Measurements from ENCODE around the gene SPSB3. TPM values are rescaled to one million over a fixed set of nuclear protein-coding genes. Genes with fewer than 3 reads are reported as not detected.

SPSB3 gene
- polyA plus RNA-seq, 1 donor (not counting 4 experiments of a cell fraction or from before 2014, with no cell fraction given): 9.5 TPM

GRCh38 chr16:1775006-1775845 is 7.1 kb downstream of the SPSB3 start:
- H3K4me1 ChIP-seq (ENCODE audit: control insufficient read depth, extremely low read depth, insufficient read depth, low read length): peaks cover 20% of the 10 kb centered on the region
- H2AFZ ChIP-seq (ENCODE audit: control insufficient read depth, low read length): no peak overlapping the region
- dilution Hi-C loops (cut with MboI; ENCODE audit: extremely low pct_ligation_motif_present, low sequenced_read_pairs): no loop called here
- no peak overlapping the region for H3K9ac ChIP-seq (ENCODE audit: control insufficient read depth, extremely low read depth, insufficient read depth, low read length)
- DNase-seq (ENCODE audit: low read depth, low spot score) (no peak), FAIRE-seq (no peak)
- H3K4me2 ChIP-seq (ENCODE audit: control insufficient read depth, extremely low read depth, insufficient read depth, low read depth, low read length): no peak overlapping the region
- H3K9me1 ChIP-seq (ENCODE audit: control insufficient read depth, extremely low read depth, insufficient read depth, low read length): no peaks in the 10 kb centered on the region
- no peaks in the 10 kb centered on the region for H3K27me3 ChIP-seq (ENCODE audit: control insufficient read depth, extremely low read depth, insufficient read depth, low read length)
- peaks cover 3 to 15% of the 10 kb centered on the region in 2 experiments for H3K36me3 ChIP-seq (ENCODE audit: control insufficient read depth in 2 of 2, extremely low read depth in 1 of 2, insufficient read depth in 2 of 2, low read length in 2 of 2)
- H3K79me2 ChIP-seq (ENCODE audit: control insufficient read depth, insufficient read depth, low read length): peaks cover 32% of the 10 kb centered on the region
- peaks cover 2% of the 10 kb centered on the region for H4K20me1 ChIP-seq (ENCODE audit: control insufficient read depth, extremely low read depth, insufficient read depth, low read length)
- TF ChIP-seq EZH2 (IDR thresholded peaks at IDR 0.05; ENCODE audit: low read length) (no peak), CTCF (optimal IDR thresholded peaks at IDR 0.05 in 1 of 3, IDR thresholded peaks at IDR 0.05 in 1 of 3, conservative IDR thresholded peaks at IDR 0.05 in 1 of 3; ENCODE audit: extremely low read depth in 1 of 3, insufficient read depth in 2 of 3, low read length in 3 of 3) (no peak)
- no peak overlapping the region for H3K27ac ChIP-seq (ENCODE audit: control insufficient read depth, insufficient read depth, low read length)
- H3K4me3 ChIP-seq (ENCODE audit: control insufficient read depth in 2 of 3, extremely low read depth in 1 of 3, insufficient read depth in 2 of 3, low read depth in 1 of 3, low read length in 3 of 3): no peak overlapping the region
- no peaks in the 10 kb centered on the region for H3K9me3 ChIP-seq (ENCODE audit: control insufficient read depth, low read depth, low read length)

- H3K4me1 ChIP-seq (ENCODE audit: control insufficient read depth, extremely low read depth, insufficient read depth, low read length): peaks cover 22% of the 10 kb centered on the region
- H3K79me2 ChIP-seq (ENCODE audit: control insufficient read depth, insufficient read depth, low read length): peaks cover 32% of the 10 kb centered on the region
- peak overlapping the region; percentile 81 for H3K9ac ChIP-seq (ENCODE audit: control insufficient read depth, extremely low read depth, insufficient read depth, low read length)
- H3K9me3 ChIP-seq (ENCODE audit: control insufficient read depth, low read depth, low read length): no peaks in the 10 kb centered on the region
- H4K20me1 ChIP-seq (ENCODE audit: control insufficient read depth, extremely low read depth, insufficient read depth, low read length): peaks cover 2% of the 10 kb centered on the region
- H3K4me3 ChIP-seq (ENCODE audit: control insufficient read depth in 2 of 3, extremely low read depth in 1 of 3, insufficient read depth in 2 of 3, low read depth in 1 of 3, low read length in 3 of 3): peak overlapping the region; percentile 73 to 75 (median 73)
- FAIRE-seq: no peak
- H3K36me3 ChIP-seq (ENCODE audit: control insufficient read depth in 2 of 2, extremely low read depth in 1 of 2, insufficient read depth in 2 of 2, low read length in 2 of 2): peaks cover 3 to 13% of the 10 kb centered on the region in 2 experiments
- H3K27me3 ChIP-seq (ENCODE audit: control insufficient read depth, extremely low read depth, insufficient read depth, low read length): no peaks in the 10 kb centered on the region
- dilution Hi-C loops (cut with MboI; ENCODE audit: extremely low pct_ligation_motif_present, low sequenced_read_pairs): no loop called here
- no peaks in the 10 kb centered on the region for H3K9me1 ChIP-seq (ENCODE audit: control insufficient read depth, extremely low read depth, insufficient read depth, low read length)
- TF ChIP-seq EZH2 (IDR thresholded peaks at IDR 0.05; ENCODE audit: low read length): no peak
- TF ChIP-seq CTCF (optimal IDR thresholded peaks at IDR 0.05 in 1 of 3, IDR thresholded peaks at IDR 0.05 in 1 of 3, conservative IDR thresholded peaks at IDR 0.05 in 1 of 3; ENCODE audit: extremely low read depth in 1 of 3, insufficient read depth in 2 of 3, low read length in 3 of 3): no peak
- DNase-seq (ENCODE audit: low read depth, low spot score): no peak
- H2AFZ ChIP-seq (ENCODE audit: control insufficient read depth, low read length): no peak overlapping the region
- peak overlapping the region; percentile 95 for H3K4me2 ChIP-seq (ENCODE audit: control insufficient read depth, extremely low read depth, insufficient read depth, low read depth, low read length)
- H3K27ac ChIP-seq (ENCODE audit: control insufficient read depth, insufficient read depth, low read length): no peak overlapping the region
Observed at GRCh38 chr16:1774448-1774780, 8.0 kb downstream of the SPSB3 start.
